H9 (cell line): ENCODE data around the gene ENG. TPM values are rescaled to one million over a fixed set of nuclear protein-coding genes. Genes with fewer than 3 reads are reported as not detected.

Source experiments
- DNase-seq: peaks from one replicate; pipeline ENCODE4 v3.0.0-alpha.2; 2017
- H2AFZ ChIP-seq: one replicate; pipeline ENCODE4 v1.6.1; 2013; ENCODE audit warnings: mild to moderate bottlenecking, low read length, control low read depth, moderate library complexity
- H2AK5ac ChIP-seq: 2 replicates; pipeline ENCODE4 v1.6.1; 2013; ENCODE audit warnings: low read length, control low read depth, mixed read lengths; ENCODE audit not compliant: insufficient read length
- H2BK120ac ChIP-seq: one replicate; pipeline ENCODE4 v1.6.1; 2013; ENCODE audit warnings: low read depth, mild to moderate bottlenecking, low read length, control low read depth, inconsistent platforms; ENCODE audit not compliant: poor library complexity, severe bottlenecking
- H2BK12ac ChIP-seq: 2 replicates; pipeline ENCODE4 v1.6.1; 2013; ENCODE audit warnings: low read length, control low read depth, mixed read lengths, low read depth; ENCODE audit not compliant: insufficient read length
- H2BK15ac ChIP-seq: 2 replicates; pipeline ENCODE4 v1.6.1; 2013; ENCODE audit warnings: low read depth, low read length, control low read depth
- H2BK20ac ChIP-seq: one replicate; pipeline ENCODE4 v1.6.1; 2013; ENCODE audit warnings: low read depth, mild to moderate bottlenecking, low read length, control low read depth, inconsistent platforms; ENCODE audit not compliant: poor library complexity, severe bottlenecking
- H2BK5ac ChIP-seq: 2 replicates; pipeline ENCODE4 v1.6.1; 2013; ENCODE audit warnings: low read length, control low read depth, mixed read lengths; ENCODE audit not compliant: insufficient read length
- H3K14ac ChIP-seq: 2 replicates; pipeline ENCODE4 v1.6.1; 2013; ENCODE audit warnings: low read length, control low read depth; ENCODE audit not compliant: insufficient read depth
- H3K18ac ChIP-seq: 2 replicates; pipeline ENCODE4 v1.6.1; 2013; ENCODE audit warnings: low read depth, mild to moderate bottlenecking, mixed read lengths, low read length, control low read depth; ENCODE audit not compliant: insufficient read length
- H3K23ac ChIP-seq: 2 replicates; pipeline ENCODE4 v1.6.1; 2013; ENCODE audit warnings: low read length, control low read depth, mixed read lengths, low read depth; ENCODE audit not compliant: insufficient read length
- H3K23me2 ChIP-seq: 2 replicates; pipeline ENCODE4 v1.6.1; 2013; ENCODE audit warnings: low read depth, mild to moderate bottlenecking, mixed read lengths, low read length, control low read depth; ENCODE audit not compliant: insufficient read length, poor library complexity, severe bottlenecking
- H3K27ac ChIP-seq: 2 replicates; pipeline ENCODE4 v1.5.1; 2013; ENCODE audit warnings: low read length, control low read depth, mixed read lengths, low read depth; ENCODE audit not compliant: insufficient read length
- H3K27me3 ChIP-seq: 2 replicates; pipeline ENCODE4 v1.6.1; 2013; ENCODE audit warnings: low read length, control low read depth, inconsistent platforms; ENCODE audit not compliant: insufficient read depth
- H3K4ac ChIP-seq: 2 replicates; pipeline ENCODE4 v1.6.1; 2013; ENCODE audit warnings: low read depth, mild to moderate bottlenecking, control low read depth, inconsistent platforms, low read length, moderate library complexity
- H3K4me1 ChIP-seq: 2 replicates; pipeline ENCODE4 v1.6.1; 2013; ENCODE audit warnings: low read length, control low read depth, inconsistent platforms; ENCODE audit not compliant: insufficient read depth
- H3K4me2 ChIP-seq: 2 replicates; pipeline ENCODE4 v1.6.1; 2013; ENCODE audit warnings: low read length, control low read depth, mixed read lengths; ENCODE audit not compliant: insufficient read length, insufficient read depth
- H3K56ac ChIP-seq: 2 replicates; pipeline ENCODE4 v1.6.1; 2013; ENCODE audit warnings: low read depth, mild to moderate bottlenecking, mixed read lengths, low read length, control low read depth; ENCODE audit not compliant: insufficient read length
- H3K79me1 ChIP-seq: 2 replicates; pipeline ENCODE4 v1.6.1; 2013; ENCODE audit warnings: low read depth, mild to moderate bottlenecking, moderate library complexity, low read length, control low read depth, inconsistent platforms; ENCODE audit not compliant: insufficient read depth, poor library complexity, severe bottlenecking
- H3K79me2 ChIP-seq: 2 replicates; pipeline ENCODE4 v1.6.1; 2013; ENCODE audit warnings: low read length, control low read depth, inconsistent platforms; ENCODE audit not compliant: insufficient read depth
- H3K9ac ChIP-seq: 2 replicates; pipeline ENCODE4 v1.6.1; 2013; ENCODE audit warnings: low read length, control low read depth, mixed read lengths; ENCODE audit not compliant: insufficient read length; ENCODE audit errors: extremely low read depth
- H3K9me3 ChIP-seq: one replicate; pipeline ENCODE4 v1.6.1; 2013; ENCODE audit warnings: low read depth, low read length, inconsistent platforms; ENCODE audit not compliant: control insufficient read depth
- H3T11ph ChIP-seq: one replicate; pipeline ENCODE4 v1.6.1; 2013; ENCODE audit warnings: mild to moderate bottlenecking, low read length, control low read depth, inconsistent platforms
- H4K20me1 ChIP-seq: one replicate; pipeline ENCODE4 v1.6.1; 2013; ENCODE audit not compliant: control insufficient read depth, insufficient read length, insufficient read depth
- H4K5ac ChIP-seq: 2 replicates; pipeline ENCODE4 v1.6.1; 2013; ENCODE audit warnings: low read depth, mild to moderate bottlenecking, mixed read lengths, low read length, control low read depth; ENCODE audit not compliant: insufficient read length
- H4K8ac ChIP-seq: replicated peaks from 2 replicates; pipeline ENCODE4 v1.6.1; 2013; ENCODE audit warnings: low read length, control low read depth, mixed read lengths, low read depth; ENCODE audit not compliant: insufficient read length
- H4K91ac ChIP-seq: 2 replicates; pipeline ENCODE4 v1.6.1; 2013; ENCODE audit warnings: low read depth, mild to moderate bottlenecking, moderate library complexity, mixed read lengths, low read length, control low read depth; ENCODE audit not compliant: insufficient read length
- H3K27ac Mint-ChIP-seq, 3 experiments: 2 replicates in 2 of 3; 3 replicates in 1 of 3; pipeline ENCODE4 v1.8.0; 2020 to 2021; ENCODE audit warnings: mixed read lengths in 3 of 3, mild to moderate bottlenecking in 1 of 3, moderate library complexity in 1 of 3
- H3K27me3 Mint-ChIP-seq: 2 replicates; pipeline ENCODE4 v1.8.0; 2021; ENCODE audit warnings: low read depth, mild to moderate bottlenecking, moderate library complexity, mixed read lengths
- H3K36me3 Mint-ChIP-seq, 3 experiments: 2 replicates in 2 of 3; 3 replicates in 1 of 3; pipeline ENCODE4 v1.8.0; 2020 to 2021; ENCODE audit warnings: low read depth in 3 of 3, mixed read lengths in 3 of 3; ENCODE audit not compliant: insufficient read depth in 1 of 3
- H3K4me1 Mint-ChIP-seq, 2 experiments: 2 replicates each; pipeline ENCODE4 v1.8.0; 2020; ENCODE audit warnings: mixed read lengths in 2 of 2
- H3K4me3 Mint-ChIP-seq, 2 experiments: 2 replicates in 1 of 2; 3 replicates in 1 of 2; pipeline ENCODE4 v1.8.0; 2020 to 2021; ENCODE audit warnings: mild to moderate bottlenecking in 2 of 2, mixed read lengths in 2 of 2, moderate library complexity in 1 of 2
- H3K9me3 Mint-ChIP-seq, 2 experiments: 2 replicates in 1 of 2; 3 replicates in 1 of 2; pipeline ENCODE4 v1.8.0; 2020; ENCODE audit warnings: mild to moderate bottlenecking in 2 of 2, mixed read lengths in 2 of 2, moderate library complexity in 1 of 2
- CTCF ChIP-seq: fragments of 200-600 bp; sonication (generic); conservative IDR thresholded peaks from 3 replicates; pipeline ENCODE4 v1.8.0; 2021; ENCODE audit warnings: antibody characterized with exemption, mild to moderate bottlenecking
- WGBS: extraction: QIAGEN DNeasy Blood & Tissue Kit; methylation state at CpG from one replicate; pipeline ENCODE4 v1.1.7; 2013; ENCODE audit warnings: missing lambda C conversion rate, low lambda C conversion rate, mixed read lengths; ENCODE audit not compliant: insufficient read length; ENCODE audit errors: extremely low coverage; 5-methylcytosine and 5-hydroxymethylcytosine counted together
- total RNA-seq: library from RNA; stranded (reverse); gene quantifications from 2 replicates; pipeline ENCODE4 v1.2.1, GENCODE V29; 2021

The ENG gene
- total RNA-seq, 1 experiment from 2014 or later: 2.1 TPM

DNA sequence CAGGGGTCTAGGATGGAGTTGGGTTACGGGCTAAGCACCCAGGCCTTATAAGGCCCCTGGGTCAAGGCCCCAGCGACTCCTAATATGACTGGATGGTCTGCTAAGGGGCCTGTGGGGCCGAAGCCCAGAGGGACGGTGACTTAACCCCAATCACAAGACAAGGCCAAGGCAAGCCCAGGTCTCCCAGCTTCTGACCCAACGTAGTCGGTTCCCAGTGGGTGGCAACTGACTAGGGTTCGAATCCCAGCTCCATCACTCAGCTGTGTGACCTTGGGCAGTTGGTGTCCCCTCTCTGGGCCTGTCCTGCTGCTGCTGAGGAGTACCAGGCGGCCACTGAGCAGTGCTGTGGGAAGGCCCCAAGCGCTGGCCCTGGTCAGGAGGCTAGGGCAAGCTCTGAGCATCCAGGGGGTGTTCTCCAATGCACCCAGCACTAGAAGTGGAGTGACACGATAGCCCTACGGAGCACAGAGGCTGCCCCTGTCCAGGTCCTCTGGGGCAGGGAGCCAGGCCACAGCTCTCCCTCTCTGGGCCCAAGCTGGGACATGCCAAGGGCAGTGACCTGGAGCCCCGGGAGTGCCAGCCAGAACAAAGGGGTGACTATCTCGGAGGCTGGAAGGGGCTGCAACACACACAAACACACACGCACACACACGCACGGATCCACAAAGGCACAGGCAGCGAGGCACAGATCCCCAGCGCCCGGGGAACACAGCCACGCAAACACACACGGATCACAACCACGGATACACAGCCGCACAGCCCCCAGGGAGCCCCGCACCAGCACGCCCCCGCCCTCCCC, 22.5 kb upstream of the ENG start:
- Histone ChIP-seq H2BK15ac (no peak overlapping the region), H3K79me2 (no peaks in the 10 kb centered on the region), H4K20me1 (no peaks in the 10 kb centered on the region), H4K8ac (no peak overlapping the region), H3K4ac (no peak overlapping the region), H3K4me2 (peak overlapping the region; percentile 91), H2BK5ac (no peak overlapping the region), H3K18ac (no peak overlapping the region), H2BK12ac (no peak overlapping the region), H4K91ac (no peak overlapping the region), H2BK20ac (no peak overlapping the region), H3K9ac (no peak overlapping the region), H3K27me3 (no peaks in the 10 kb centered on the region), H3K9me3 (no peaks in the 10 kb centered on the region), H2AFZ (no peak overlapping the region), H3K79me1 (no peaks in the 10 kb centered on the region), H3K27ac (no peak overlapping the region), H3T11ph (no peak overlapping the region), H3K56ac (no peak overlapping the region), H3K23me2 (peaks cover 12% of the 10 kb centered on the region), H3K14ac (peak overlapping the region; percentile 58; the same call in 1 of the 2 replicates), H3K4me1 (no peaks in the 10 kb centered on the region), H3K23ac (no peak overlapping the region), H4K5ac (no peak overlapping the region), H2AK5ac (no peak overlapping the region), H2BK120ac (no peak overlapping the region)
- DNase-seq: no peak
- TF ChIP-seq CTCF: no peak
- Mint-ChIP-seq H3K27ac (no peak overlapping the region), H3K27me3 (no peaks in the 10 kb centered on the region; the same call in 1 of the 2 replicates), H3K4me3 (peak overlapping the region; percentile 77 to 89), H3K36me3 (peaks cover 0 to under 1% (median 0%) of the 10 kb centered on the region in 3 experiments; a peak in 2 of 7 replicates), H3K4me1 (peaks cover 2 to 17% of the 10 kb centered on the region in 2 experiments; a peak in 3 of 4 replicates), H3K9me3 (no peaks in the 10 kb centered on the region)
- WGBS: no CpG with 5 or more reads among the region's 26 CpGs
